ENCODE results near the gene PCID2.

The PCID2 gene

DNA sequence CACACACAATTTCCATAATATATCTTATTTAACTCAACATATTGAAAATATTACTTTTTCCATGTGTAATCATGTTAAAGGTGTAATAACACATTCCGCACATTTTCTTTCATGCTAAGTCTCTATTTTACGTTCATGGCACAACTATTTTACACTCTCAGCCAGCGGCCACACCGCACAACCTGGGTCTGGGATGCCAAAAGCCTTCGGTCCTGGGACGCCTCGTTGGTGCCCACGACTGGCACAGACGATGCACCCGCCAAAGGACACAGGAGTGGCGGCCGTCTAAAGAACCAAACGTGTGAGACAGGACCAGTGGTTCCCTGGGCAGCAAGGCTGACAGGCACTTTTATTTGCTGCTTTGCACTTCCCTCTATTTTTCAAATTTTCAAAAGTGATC lies 60.1 kb downstream of the PCID2 start:
- DNase-seq = no peak

DNA sequence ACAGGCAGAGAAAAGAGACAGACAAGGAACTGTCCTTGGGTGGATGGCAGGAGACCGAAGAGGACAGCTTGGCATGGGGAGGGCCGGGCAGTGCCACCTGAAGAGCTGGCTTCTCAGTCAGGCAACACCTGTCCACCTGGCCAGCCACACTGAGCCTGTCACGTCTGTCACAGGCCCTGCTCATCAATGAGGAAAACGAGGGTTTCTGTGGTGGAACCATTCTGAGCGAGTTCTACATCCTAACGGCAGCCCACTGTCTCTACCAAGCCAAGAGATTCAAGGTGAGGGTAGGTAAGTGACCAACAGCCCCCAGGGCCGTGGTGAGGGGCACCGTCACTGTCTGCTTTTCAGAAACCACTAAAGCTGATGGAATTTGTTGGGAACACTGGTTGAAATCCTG lies 61.3 kb downstream of the PCID2 start:
- no peak for DNase-seq

DNA sequence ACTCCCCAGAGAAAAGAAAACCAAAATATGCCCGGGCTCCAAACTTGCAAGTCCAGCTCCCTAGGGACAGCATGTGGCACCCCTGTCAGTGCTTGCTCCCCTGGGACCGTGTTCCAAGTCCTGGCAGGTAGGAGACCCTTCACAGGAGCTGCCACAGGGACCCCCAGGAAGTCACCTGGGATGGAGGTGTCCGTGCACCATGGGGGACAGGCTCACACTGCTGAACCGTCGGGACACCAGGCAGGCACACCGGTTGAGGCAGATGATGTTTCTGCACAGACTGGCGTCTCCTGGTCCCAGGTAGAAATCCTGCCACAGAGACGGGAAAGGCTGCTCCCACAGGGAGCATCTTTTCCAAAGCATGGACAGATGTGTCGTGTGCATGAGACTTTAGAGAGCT lies 61.7 kb downstream of the PCID2 start:
- DNase-seq = no peak

GRCh38 chr13:113145911-113146598 lies 62.4 kb downstream of the PCID2 start:
- no peak for DNase-seq

DNA sequence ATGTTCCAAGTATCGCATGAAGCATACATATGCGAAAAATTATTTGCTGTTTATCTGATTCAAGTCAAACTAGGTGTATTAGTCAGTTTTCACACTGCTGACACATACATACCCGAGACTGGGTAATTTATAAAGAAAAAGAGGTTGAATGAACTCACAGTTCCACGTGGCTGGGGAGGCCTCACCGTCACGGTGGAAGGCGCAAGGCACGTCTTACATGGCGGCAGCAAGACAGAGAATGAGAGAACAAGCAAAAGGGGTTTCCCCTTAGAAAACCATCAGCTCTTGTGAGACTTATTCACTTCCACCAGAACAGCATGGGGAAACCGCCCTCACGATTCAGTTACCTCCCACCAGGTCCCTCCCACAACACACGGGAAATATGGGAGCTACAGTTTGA lies 63.0 kb downstream of the PCID2 start:
- no peak for DNase-seq

DNA sequence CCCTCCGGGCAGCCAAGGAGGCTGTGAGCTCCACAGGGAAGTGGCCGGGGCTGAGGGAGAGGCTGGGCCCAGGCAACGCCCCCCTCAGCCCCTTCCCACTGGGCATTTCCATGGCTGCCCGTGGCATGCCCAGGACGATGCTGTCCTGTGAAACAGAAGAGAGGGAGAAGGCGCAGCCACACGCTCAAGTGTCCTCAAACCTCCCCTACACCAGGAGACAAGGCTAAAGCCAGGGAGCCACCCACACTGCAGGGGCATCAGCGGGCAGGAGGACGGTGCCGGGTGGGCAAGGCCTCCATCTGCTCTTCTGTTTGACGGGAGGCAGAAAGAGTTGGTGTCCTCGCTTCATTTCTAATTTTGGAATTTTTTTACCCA lies 64.2 kb downstream of the PCID2 start:
- DNase-seq = no peak

DNA sequence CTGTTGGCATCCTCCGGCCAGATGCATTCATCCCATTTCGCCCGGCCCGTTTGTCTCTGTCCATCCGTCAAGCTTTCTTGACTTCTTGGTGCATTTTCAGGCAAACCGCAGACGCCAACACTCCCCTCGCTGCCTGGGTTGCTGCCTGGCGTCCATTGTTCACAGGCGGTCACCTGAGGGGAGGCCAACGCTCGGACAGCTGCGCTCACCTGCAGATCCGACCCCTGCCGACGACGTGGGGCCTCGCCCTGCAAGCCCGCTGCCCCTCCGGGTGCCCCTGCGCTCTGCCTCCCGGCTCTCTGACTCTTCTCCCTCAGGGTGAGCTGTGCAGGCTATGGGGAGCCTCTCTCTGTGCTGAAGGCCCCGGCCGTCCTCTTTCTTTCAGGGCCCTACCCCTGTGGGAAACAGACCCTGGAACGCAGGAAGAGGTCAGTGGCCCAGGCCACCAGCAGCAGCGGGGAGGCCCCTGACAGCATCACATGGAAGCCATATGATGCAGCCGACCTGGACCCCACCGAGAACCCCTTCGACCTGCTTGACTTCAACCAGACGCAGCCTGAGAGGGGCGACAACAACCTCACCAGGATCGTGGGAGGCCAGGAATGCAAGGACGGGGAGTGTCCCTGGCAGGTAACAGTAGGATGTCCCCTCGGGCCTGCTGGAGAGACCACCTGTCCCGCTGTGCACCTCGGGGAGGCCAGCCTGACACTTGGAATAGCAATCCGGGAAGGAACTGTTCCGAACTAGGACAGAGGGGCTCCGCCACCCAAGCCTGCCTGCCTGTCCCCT lies 64.8 kb downstream of the PCID2 start:
- DNase-seq = no peak

- DNase-seq = no peak
Measured at GRCh38 chr13:113142876-113143275, 65.6 kb downstream of the PCID2 start.

- DNase-seq = no peak
Measured at GRCh38 chr13:113141601-113141970, 66.9 kb downstream of the PCID2 start.

GRCh38 chr13:113140677-113141600 lies 67.5 kb downstream of the PCID2 start:
- DNase-seq = no peak

DNA sequence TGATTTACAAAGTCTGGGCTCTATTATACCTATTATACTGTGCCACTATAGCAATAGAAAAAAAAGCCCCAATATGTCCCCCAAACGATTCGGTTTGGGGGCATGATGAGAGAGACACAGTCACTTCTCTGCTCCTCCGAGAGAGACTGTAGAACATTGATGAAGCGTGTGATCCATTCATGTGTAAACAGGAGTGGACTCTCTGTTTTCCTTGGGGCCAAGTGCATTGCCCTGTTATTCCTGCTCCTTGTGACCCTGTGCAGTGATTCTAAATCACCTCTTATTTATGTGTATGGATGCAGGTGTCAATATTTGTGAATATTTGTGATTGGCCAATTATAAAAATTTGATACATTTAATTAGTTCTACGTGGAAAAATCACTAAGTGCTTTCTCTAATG lies 68.9 kb downstream of the PCID2 start:
- no peak for DNase-seq

GRCh38 chr13:113138792-113139551 lies 69.5 kb downstream of the PCID2 start:
- no peak for DNase-seq

DNA sequence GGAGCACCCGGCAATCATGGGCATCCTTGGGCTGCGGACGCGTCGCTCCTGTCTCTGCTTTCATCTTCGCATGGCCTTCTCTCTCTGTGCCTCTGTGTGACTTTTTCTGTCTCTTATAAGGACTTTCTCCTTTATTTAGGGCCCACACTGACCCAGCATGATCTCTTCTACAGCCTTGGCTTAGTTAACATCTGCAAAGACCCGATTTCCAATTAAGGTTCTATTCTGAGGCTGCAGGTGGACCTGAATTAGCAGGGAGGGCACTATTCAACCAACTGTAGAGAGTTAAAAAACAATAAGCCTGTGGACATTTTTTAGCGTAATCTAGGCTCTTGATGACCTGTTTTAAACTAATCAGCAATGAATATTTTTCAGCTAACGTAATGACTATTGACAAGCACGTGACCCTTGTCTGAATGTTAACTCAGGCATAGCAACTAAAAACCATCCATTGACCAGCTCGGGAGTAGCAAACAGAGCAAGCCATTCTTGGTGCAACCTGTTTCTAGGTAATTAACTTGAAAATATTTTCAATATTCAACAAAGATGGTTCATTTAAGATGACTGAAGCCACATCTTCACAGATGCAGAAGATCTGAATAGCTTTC lies 70.7 kb downstream of the PCID2 start:
- DNase-seq = no peak

- no peak for DNase-seq
Measured at GRCh38 chr13:113135281-113135760, 73.1 kb downstream of the PCID2 start.

GRCh38 chr13:113129921-113130750 lies 78.3 kb downstream of the PCID2 start:
- DNase-seq = no peak

DNA sequence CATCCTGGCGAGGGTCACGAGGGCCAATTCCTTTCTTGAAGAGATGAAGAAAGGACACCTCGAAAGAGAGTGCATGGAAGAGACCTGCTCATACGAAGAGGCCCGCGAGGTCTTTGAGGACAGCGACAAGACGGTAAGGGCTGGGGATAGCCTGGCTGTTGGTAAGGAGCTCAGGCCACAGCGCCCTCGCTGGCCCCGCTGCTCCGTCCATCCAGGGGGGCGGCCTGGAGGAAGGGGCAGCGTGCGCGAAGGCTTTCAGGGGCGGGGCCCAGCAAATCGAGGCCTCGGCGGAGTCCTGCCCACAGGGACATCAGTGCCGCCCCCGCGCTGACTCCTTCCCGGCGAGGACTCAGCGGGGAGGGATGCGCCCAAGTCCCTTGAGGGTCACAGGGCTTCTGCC lies 79.0 kb downstream of the PCID2 start:
- DNase-seq = no peak

Data from left hindlimb (tissue), 1 donor.